OCI-LY1 (cell line): Measurements from ENCODE around the gene NTRK3.

Experiments used
- H2AFZ ChIP-seq: fragments of 200-600 bp; sonication (generic), shearing (Covaris generic); 2 replicates; pipeline ENCODE4 v1.6.0; 2014; ENCODE audit warnings: antibody characterized with exemption, mild to moderate bottlenecking, low read length
- H3F3A ChIP-seq: fragments of 200-600 bp; sonication (generic), shearing (Covaris generic); 2 replicates; pipeline ENCODE4 v1.6.0; 2014; ENCODE audit warnings: mild to moderate bottlenecking, antibody characterized with exemption, low read length, moderate library complexity; ENCODE audit not compliant: insufficient read depth
- H3K27ac ChIP-seq: fragments of 200-600 bp; sonication (generic); 2 replicates; pipeline ENCODE4 v1.5.1; 2014; ENCODE audit warnings: low read length, mixed run types, mild to moderate bottlenecking, low read depth; ENCODE audit not compliant: poor library complexity, severe bottlenecking
- H3K27me3 ChIP-seq: fragments of 200-600 bp; sonication (generic); 2 replicates; pipeline ENCODE4 v1.6.0; 2014; ENCODE audit warnings: antibody characterized with exemption, mild to moderate bottlenecking, low read length, moderate library complexity; ENCODE audit not compliant: insufficient read depth
- H3K36me3 ChIP-seq: fragments of 200-600 bp; sonication (generic); 2 replicates; pipeline ENCODE4 v1.6.1; 2014; ENCODE audit warnings: mild to moderate bottlenecking, antibody characterized with exemption, low read length, moderate library complexity, mixed read lengths; ENCODE audit not compliant: insufficient read depth
- H3K4me1 ChIP-seq: fragments of 200-600 bp; sonication (generic); 2 replicates; pipeline ENCODE4 v1.5.1; 2014; ENCODE audit warnings: mild to moderate bottlenecking, low read length, moderate library complexity; ENCODE audit not compliant: insufficient read depth, severe bottlenecking
- H3K4me2 ChIP-seq: fragments of 200-600 bp; sonication (generic), shearing (Covaris generic); 2 replicates; pipeline ENCODE4 v1.6.1; 2014; ENCODE audit warnings: low read length
- H3K4me3 ChIP-seq: fragments of 200-600 bp; sonication (generic); 2 replicates; pipeline ENCODE4 v1.5.1; 2014; ENCODE audit warnings: low read length, low read depth, mild to moderate bottlenecking, mixed read lengths; ENCODE audit not compliant: poor library complexity, severe bottlenecking
- H3K79me2 ChIP-seq: fragments of 200-600 bp; shearing (Covaris generic); 2 replicates; pipeline ENCODE4 v1.6.1; 2016; ENCODE audit warnings: mixed run types, low read length, mixed read lengths; ENCODE audit not compliant: insufficient read depth
- H3K9ac ChIP-seq: fragments of 200-600 bp; sonication (generic), shearing (Covaris generic); 2 replicates; pipeline ENCODE4 v1.6.1; 2014; ENCODE audit warnings: mild to moderate bottlenecking, low read length, mixed read lengths
- H3K9me2 ChIP-seq: fragments of 200-600 bp; sonication (generic), shearing (Covaris generic); 2 replicates; pipeline ENCODE4 v1.6.1; 2014; ENCODE audit warnings: low read depth, mild to moderate bottlenecking, low read length, mixed read lengths
- H3K9me3 ChIP-seq: fragments of 200-600 bp; shearing (Covaris generic); 2 replicates; pipeline ENCODE4 v1.6.1; 2014; ENCODE audit warnings: low read length, mixed read lengths
- H4K20me1 ChIP-seq: fragments of 200-600 bp; sonication (generic), shearing (Covaris generic); 2 replicates; pipeline ENCODE4 v1.6.0; 2016; ENCODE audit warnings: mild to moderate bottlenecking, low read length; ENCODE audit not compliant: insufficient read depth
- CTCF ChIP-seq: fragments of 200-600 bp; sonication (generic), shearing (Covaris generic); IDR thresholded peaks from 2 replicates; pipeline ENCODE4 v1.5.1; 2017; ENCODE audit warnings: mild to moderate bottlenecking, antibody characterized with exemption, low read length, moderate library complexity, mixed read lengths
- EZH2 ChIP-seq: fragments of 200-600 bp; sonication (generic), shearing (Covaris generic); IDR thresholded peaks from 2 replicates; pipeline ENCODE4 v1.8.0; 2017; ENCODE audit warnings: borderline replicate concordance, mixed run types, mild to moderate bottlenecking, antibody characterized with exemption, low read length, moderate library complexity, mixed read lengths

The NTRK3 gene

GRCh38 chr15:87896936-87897335, 359.6 kb downstream of the NTRK3 start:
- H3K4me2 ChIP-seq: no peak overlapping the region
- no peak overlapping the region for H3K27ac ChIP-seq
- no peaks in the 10 kb centered on the region for H3K4me1 ChIP-seq
- H4K20me1 ChIP-seq: no peaks in the 10 kb centered on the region
- H3K4me3 ChIP-seq: no peak overlapping the region
- TF ChIP-seq EZH2 (no peak), CTCF (no peak)
- H3K36me3 ChIP-seq: no peaks in the 10 kb centered on the region
- no peaks in the 10 kb centered on the region for H3K9me3 ChIP-seq
- H3K9ac ChIP-seq: no peak overlapping the region
- no peaks in the 10 kb centered on the region for H3F3A ChIP-seq
- H3K27me3 ChIP-seq: no peaks in the 10 kb centered on the region
- no peaks in the 10 kb centered on the region for H3K79me2 ChIP-seq
- H2AFZ ChIP-seq: no peak overlapping the region
- no peaks in the 10 kb centered on the region for H3K9me2 ChIP-seq

GRCh38 chr15:87887177-87887576, 369.4 kb downstream of the NTRK3 start:
- Histone ChIP-seq H4K20me1 (no peaks in the 10 kb centered on the region), H3F3A (no peaks in the 10 kb centered on the region), H3K9ac (no peak overlapping the region), H3K27ac (no peak overlapping the region), H3K4me3 (no peak overlapping the region), H3K4me2 (no peak overlapping the region), H3K9me2 (no peaks in the 10 kb centered on the region), H2AFZ (no peak overlapping the region), H3K9me3 (no peaks in the 10 kb centered on the region), H3K79me2 (no peaks in the 10 kb centered on the region), H3K27me3 (no peaks in the 10 kb centered on the region), H3K4me1 (no peaks in the 10 kb centered on the region), H3K36me3 (no peaks in the 10 kb centered on the region)
- no peak for TF ChIP-seq CTCF
- TF ChIP-seq EZH2: no peak

- Histone ChIP-seq H3K4me3 (no peak overlapping the region), H3K4me1 (no peaks in the 10 kb centered on the region), H3K9ac (no peak overlapping the region), H4K20me1 (no peaks in the 10 kb centered on the region), H2AFZ (no peak overlapping the region), H3K27me3 (no peaks in the 10 kb centered on the region), H3K79me2 (no peaks in the 10 kb centered on the region), H3K4me2 (no peak overlapping the region), H3K9me3 (no peaks in the 10 kb centered on the region), H3K36me3 (no peaks in the 10 kb centered on the region), H3F3A (no peaks in the 10 kb centered on the region), H3K9me2 (no peaks in the 10 kb centered on the region), H3K27ac (no peak overlapping the region)
- TF ChIP-seq EZH2: no peak
- no peak for TF ChIP-seq CTCF
These were observed 375.5 kb downstream of the NTRK3 start for GRCh38 chr15:87881026-87881425.
